D721Med (cell line): ENCODE measurements around the gene KCTD12.

Experiments used
- DNase-seq: peaks from one replicate; pipeline ENCODE4 v3.0.0; 2011; ENCODE audit warnings: low spot score; ENCODE audit not compliant: insufficient read length
- FAIRE-seq: peaks from 2 replicates; lab custom pipeline; 2011; peaks lifted over from hg19 to GRCh38; lab: Jason Lieb, UNC
- TF ChIP-seq, protein P1 (sequence below): IDR thresholded peaks from 2 replicates; pipeline ENCODE4 v1.5.1; 2012; ENCODE audit warnings: mild to moderate bottlenecking, control low read depth; ENCODE audit not compliant: insufficient read depth; ENCODE audit errors: missing control alignments

KCTD12 gene

DNA sequence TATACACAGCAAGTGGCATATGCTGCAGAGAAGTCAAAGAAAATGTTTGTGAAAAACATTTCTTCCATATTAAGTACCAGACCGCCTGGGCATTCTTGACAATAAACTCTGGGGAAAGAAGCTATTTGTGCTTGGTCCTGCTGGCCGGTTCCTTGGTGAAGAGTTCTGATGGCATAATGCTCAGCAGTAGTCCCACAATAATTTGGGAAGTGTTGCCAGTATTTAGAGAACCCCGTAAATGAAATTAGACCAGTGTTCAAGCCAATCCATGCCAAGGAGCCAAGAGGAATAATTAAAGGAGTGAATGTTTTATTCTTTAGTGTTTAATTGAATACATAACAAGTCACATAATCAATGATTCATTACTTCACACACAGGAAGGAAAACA lies 6.3 kb downstream of the KCTD12 start:
- DNase-seq (no peak), FAIRE-seq (no peak)
- TF ChIP-seq, protein P1, sequence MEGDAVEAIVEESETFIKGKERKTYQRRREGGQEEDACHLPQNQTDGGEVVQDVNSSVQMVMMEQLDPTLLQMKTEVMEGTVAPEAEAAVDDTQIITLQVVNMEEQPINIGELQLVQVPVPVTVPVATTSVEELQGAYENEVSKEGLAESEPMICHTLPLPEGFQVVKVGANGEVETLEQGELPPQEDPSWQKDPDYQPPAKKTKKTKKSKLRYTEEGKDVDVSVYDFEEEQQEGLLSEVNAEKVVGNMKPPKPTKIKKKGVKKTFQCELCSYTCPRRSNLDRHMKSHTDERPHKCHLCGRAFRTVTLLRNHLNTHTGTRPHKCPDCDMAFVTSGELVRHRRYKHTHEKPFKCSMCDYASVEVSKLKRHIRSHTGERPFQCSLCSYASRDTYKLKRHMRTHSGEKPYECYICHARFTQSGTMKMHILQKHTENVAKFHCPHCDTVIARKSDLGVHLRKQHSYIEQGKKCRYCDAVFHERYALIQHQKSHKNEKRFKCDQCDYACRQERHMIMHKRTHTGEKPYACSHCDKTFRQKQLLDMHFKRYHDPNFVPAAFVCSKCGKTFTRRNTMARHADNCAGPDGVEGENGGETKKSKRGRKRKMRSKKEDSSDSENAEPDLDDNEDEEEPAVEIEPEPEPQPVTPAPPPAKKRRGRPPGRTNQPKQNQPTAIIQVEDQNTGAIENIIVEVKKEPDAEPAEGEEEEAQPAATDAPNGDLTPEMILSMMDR = no peak

DNA sequence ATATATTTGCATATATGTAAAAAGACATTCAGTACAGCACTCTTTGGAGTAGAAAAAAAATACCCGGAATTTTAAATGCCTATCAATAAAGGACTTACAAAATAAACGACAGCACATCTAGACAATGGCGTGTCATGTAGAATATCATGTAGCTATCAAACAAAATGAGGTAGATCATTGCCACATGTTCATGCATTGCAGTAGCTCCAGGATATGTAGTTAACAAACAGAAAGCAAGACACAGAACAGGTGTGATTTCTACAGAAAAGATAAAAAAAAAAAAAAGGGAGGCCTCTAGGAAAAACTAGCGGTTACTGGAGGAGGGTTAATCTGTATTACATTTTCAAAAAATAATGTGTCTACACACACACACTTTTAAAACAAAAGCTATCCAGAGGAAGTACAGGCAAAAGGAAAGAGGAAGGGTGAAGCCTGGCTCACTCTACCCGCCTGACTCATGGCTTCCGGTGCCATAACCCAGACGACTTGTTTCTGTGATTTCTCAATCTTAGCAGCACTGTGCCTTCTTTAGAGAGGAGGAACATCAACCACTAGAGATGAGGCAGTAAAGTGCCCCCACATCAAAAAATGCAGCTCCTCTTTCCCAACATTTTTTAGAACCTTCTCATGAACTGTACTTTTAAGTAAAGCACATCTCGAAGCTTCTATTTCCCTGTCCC lies 6.9 kb downstream of the KCTD12 start:
- FAIRE-seq (no peak), DNase-seq (no peak)
- TF ChIP-seq, protein P1 = no peak

DNA sequence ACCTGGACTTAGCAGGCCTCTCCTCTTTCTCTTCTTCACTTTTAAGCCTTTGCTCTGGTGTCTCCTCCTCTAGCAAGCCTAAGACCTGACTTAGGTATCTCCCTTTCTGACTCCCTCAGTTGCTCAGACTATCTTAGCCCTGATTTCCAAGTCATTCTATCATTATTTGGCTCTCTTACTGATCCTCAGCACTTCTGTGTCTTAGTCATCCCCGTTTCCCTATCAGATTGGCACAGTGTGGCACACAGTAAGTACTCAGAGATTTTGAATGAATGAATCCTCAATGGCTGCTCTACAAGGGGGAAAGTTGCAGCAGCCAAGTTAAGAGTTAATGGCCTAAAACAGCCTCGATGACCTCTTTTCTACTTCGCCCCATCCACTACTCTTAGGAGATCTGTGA lies 8.2 kb downstream of the KCTD12 start:
- TF ChIP-seq, protein P1 = no peak
- no peak for DNase-seq
- FAIRE-seq = no peak

DNA sequence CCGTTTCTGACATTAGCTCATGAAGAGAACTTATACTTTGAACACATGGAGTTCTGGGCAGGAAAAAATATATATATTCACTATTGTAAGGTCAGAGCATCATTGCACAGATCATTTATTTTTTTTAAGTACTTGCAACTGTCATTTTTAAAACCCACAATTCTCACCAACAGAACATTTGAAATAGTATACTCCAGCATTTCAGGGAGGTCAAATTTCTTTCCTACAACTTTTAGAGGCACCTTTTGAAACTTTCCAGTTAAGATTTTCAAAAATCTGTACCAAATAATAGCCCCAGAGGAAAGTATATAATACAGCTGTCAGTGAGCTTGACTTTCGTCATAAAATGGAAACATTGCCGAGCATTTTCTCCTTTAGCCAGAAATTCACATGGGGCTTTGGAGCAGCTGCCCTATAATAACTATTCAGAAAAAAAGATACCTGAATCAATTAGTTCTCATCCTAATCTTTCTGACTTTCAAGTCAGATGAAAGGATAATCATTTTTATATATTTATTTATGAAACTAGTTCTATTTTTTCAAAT lies 10.9 kb downstream of the KCTD12 start:
- no peak for FAIRE-seq
- DNase-seq = no peak
- TF ChIP-seq, protein P1 = no peak

DNA sequence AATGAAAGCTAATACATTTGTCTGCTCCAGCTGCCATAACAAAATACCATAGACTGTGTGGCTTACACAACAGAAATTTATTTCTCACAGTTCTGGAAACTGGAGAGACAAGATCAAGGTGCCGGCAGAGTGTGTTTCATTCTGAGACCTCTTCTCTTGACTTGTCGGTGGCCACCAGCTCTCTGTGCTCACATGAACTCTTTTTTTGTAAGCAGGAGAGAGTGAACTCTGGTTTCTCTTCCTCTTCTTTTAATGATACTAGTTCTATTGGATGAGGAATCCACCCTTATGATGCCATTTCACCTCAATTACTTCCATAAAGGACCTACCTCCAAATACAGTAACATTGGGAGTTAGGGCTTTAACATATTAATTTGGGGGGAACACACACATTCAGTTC lies 11.7 kb downstream of the KCTD12 start:
- no peak for FAIRE-seq
- TF ChIP-seq, protein P1 = no peak
- no peak for DNase-seq

DNA sequence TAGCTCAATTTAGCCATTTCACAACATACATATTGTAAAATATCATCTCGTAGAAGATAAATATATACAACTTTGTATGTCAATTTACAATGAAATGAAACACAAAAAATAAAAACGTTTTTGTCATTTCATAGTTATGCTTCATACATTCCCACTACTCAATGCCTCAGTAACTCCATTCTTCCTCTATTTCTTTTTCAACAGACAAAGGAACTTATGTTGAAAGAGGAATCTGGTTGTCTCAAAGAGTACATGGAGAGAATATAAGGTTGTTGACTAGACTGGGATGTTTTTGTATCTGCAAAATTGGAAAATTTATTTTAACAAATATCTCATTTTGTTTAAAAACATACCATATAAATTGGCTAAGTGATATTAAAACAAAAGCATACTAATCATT lies 12.8 kb downstream of the KCTD12 start:
- TF ChIP-seq, protein P1 = no peak
- DNase-seq (no peak), FAIRE-seq (no peak)

DNA sequence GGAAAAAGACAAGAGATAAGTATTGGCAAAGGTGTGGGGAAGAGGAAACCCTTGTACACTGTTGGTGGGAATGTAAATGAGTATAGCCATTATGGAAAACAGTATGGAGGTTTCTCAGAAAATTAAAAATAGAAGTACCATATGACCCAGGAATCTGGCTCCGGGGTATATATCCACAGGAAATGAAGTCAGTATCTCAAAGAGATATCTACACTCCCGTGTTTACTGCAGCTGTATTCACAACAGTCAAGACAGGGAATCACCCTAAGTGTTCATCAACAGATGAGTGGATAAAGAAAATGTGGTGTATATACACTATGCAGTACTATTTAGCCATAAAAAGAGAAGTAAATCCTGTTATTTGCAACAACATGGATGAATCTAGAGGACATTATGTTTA lies 13.5 kb downstream of the KCTD12 start:
- TF ChIP-seq, protein P1 = no peak
- no peak for FAIRE-seq
- DNase-seq = no peak
